Naive thymus-derived CD4-positive, alpha-beta T cell (primary cell): ENCODE measurements around the gene SGMS1. TPM values are rescaled to one million over a fixed set of nuclear protein-coding genes. Genes with fewer than 3 reads are reported as not detected.

Experiments used
- ATAC-seq: fragments of 150-1000 bp; cut with Tn5 transposase; 2 replicates; pipeline ENCODE4 v1.10.0; 2021; ENCODE audit warnings: mild to moderate bottlenecking, moderate library complexity
- CTCF ChIA-PET: fragments of 350-600 bp; sonication (Branson Sonifier 250); formaldehyde crosslinking; loops from one replicate; lab custom pipeline; 2021; ENCODE audit warnings: antibody characterized with exemption; lab: Charles Lee
- POLR2A ChIA-PET: fragments of 350-600 bp; sonication (Branson Sonifier 250); formaldehyde crosslinking; loops from one replicate; lab custom pipeline; 2021; ENCODE audit warnings: antibody characterized with exemption, inconsistent platforms; lab: Charles Lee
- DNase-seq, 9 donors: peaks; one replicate each; pipeline versions ENCODE4 v3.0.0 to v3.0.0-alpha.2; 2020 to 2022; ENCODE audit warnings: mixed read lengths in 1 of 9
- H3K27ac ChIP-seq: one replicate; pipeline ENCODE4 v1.7.0; 2013; ENCODE audit warnings: mild to moderate bottlenecking, low read depth, low read length, moderate library complexity
- H3K27me3 ChIP-seq, 2 donors: one replicate each; pipeline ENCODE4 v1.7.0; 2013; ENCODE audit warnings: low read length in 2 of 2, mild to moderate bottlenecking in 2 of 2, moderate library complexity in 2 of 2; ENCODE audit not compliant: control insufficient read depth in 2 of 2, insufficient read depth in 2 of 2
- H3K36me3 ChIP-seq, 3 experiments: 1 replicate in 2 of 3; 2 replicates in 1 of 3; pipeline ENCODE4 v1.7.0; 2013; ENCODE audit warnings: low read length in 3 of 3, mild to moderate bottlenecking in 3 of 3, moderate library complexity in 1 of 3; ENCODE audit not compliant: insufficient read depth in 3 of 3, control insufficient read depth in 2 of 3
- H3K4me1 ChIP-seq, 2 donors: one replicate each; pipeline ENCODE4 v1.7.0; 2013; ENCODE audit warnings: low read length in 2 of 2, mild to moderate bottlenecking in 2 of 2, moderate library complexity in 1 of 2; ENCODE audit not compliant: control insufficient read depth in 2 of 2, insufficient read depth in 2 of 2
- H3K4me3 ChIP-seq: 2 replicates; pipeline ENCODE4 v1.7.0; 2013; ENCODE audit warnings: mild to moderate bottlenecking, low read length
- H3K9me3 ChIP-seq, 3 experiments: 1 replicate in 2 of 3; 2 replicates in 1 of 3; pipeline ENCODE4 v1.7.0; 2013; ENCODE audit warnings: low read length in 3 of 3; ENCODE audit not compliant: control insufficient read depth in 2 of 3
- H3K27ac Mint-ChIP-seq, 9 donors: one replicate each; pipeline ENCODE4 v1.8.0; 2020 to 2022; ENCODE audit warnings: mixed read lengths in 9 of 9, mild to moderate bottlenecking in 8 of 9, moderate library complexity in 5 of 9, inconsistent platforms in 2 of 9
- H3K27me3 Mint-ChIP-seq, 5 donors: one replicate each; pipeline ENCODE4 v1.8.0; 2021 to 2022; ENCODE audit warnings: mixed read lengths in 5 of 5, mild to moderate bottlenecking in 1 of 5
- H3K36me3 Mint-ChIP-seq, 5 donors: one replicate each; pipeline ENCODE4 v1.8.0; 2020 to 2022; ENCODE audit warnings: mixed read lengths in 5 of 5, mild to moderate bottlenecking in 3 of 5, inconsistent platforms in 1 of 5
- H3K4me1 Mint-ChIP-seq, 7 donors: one replicate each; pipeline ENCODE4 v1.8.0; 2020 to 2022; ENCODE audit warnings: mixed read lengths in 7 of 7, mild to moderate bottlenecking in 3 of 7, inconsistent platforms in 1 of 7
- H3K4me3 Mint-ChIP-seq, 10 donors: one replicate each; pipeline ENCODE4 v1.8.0; 2020 to 2022; ENCODE audit warnings: mild to moderate bottlenecking in 10 of 10, mixed read lengths in 10 of 10, moderate library complexity in 6 of 10, inconsistent platforms in 2 of 10
- H3K9me3 Mint-ChIP-seq, 11 donors: one replicate each; pipeline ENCODE4 v1.8.0; 2020 to 2022; ENCODE audit warnings: mixed read lengths in 11 of 11, mild to moderate bottlenecking in 4 of 11, inconsistent platforms in 1 of 11, moderate library complexity in 1 of 11
- intact Hi-C, 2 donors: fragments of 100-400 bp; cut with micrococcal nuclease; formaldehyde crosslinking; loops; one replicate each; pipeline ENCODE4 v1.15.1; 2023
- polyA plus RNA-seq, 2 donors: library from polyadenylated mRNA; unstranded; fragments of 300-500 nt; fragmentation: Illumina TruSeq; gene quantifications; one replicate each; pipeline ENCODE4 v1.2.3, GENCODE V29; 2021
- total RNA-seq, 6 experiments: library from RNA in 5 of 6; stranded (reverse) in 5 of 6; gene quantifications; 1 replicate in 5 of 6; 2 replicates in 1 of 6; pipeline ENCODE4 v1.2.3 and lab custom pipeline; 2021 to 2026

The SGMS1 gene
- total and polyA plus RNA-seq, 7 experiments from 2014 or later = 11.5 to 45.7 (median 29.4) TPM

DNA sequence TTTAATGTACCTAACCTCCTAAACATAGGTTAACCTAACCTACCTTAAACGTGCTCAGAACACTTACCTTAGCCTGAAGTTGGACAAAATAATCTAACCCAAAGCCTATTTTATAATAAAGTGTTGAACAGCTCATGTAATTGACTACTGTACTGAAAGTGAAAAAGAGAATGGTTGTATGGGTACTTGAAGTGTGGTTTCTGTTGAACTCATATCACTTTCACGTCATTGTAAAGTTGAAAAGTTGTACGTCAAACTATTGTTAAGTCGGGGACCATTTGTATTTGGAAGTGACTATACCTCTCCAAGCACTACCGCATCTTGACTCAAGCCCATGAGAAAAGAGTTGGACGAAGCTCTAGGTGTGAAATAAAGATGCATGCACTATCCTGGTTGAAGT lies 334.6 kb downstream of the SGMS1 start:
- no peak for DNase-seq
- ChIA-PET CTCF (no interaction called here), POLR2A (no interaction called here)
- H3K36me3 ChIP-seq = no peaks in the 10 kb centered on the region
- peaks cover 2 to 14% (median 6%) of the 10 kb centered on the region in 5 donors for H3K27me3 Mint-ChIP-seq
- H3K4me3 ChIP-seq = no peak overlapping the region
- H3K9me3 Mint-ChIP-seq = no peaks in the 10 kb centered on the region
- H3K27me3 ChIP-seq = no peaks in the 10 kb centered on the region
- H3K4me1 ChIP-seq = no peaks in the 10 kb centered on the region
- ATAC-seq = no peak
- H3K4me3 Mint-ChIP-seq = no peak overlapping the region
- no peak overlapping the region for H3K27ac Mint-ChIP-seq
- intact Hi-C loops = no loop called here
- peaks cover 0 to 2% (median 0%) of the 10 kb centered on the region in 7 donors for H3K4me1 Mint-ChIP-seq
- no peaks in the 10 kb centered on the region for H3K9me3 ChIP-seq
- H3K36me3 Mint-ChIP-seq = no peaks in the 10 kb centered on the region
- H3K27ac ChIP-seq = no peak overlapping the region

DNA sequence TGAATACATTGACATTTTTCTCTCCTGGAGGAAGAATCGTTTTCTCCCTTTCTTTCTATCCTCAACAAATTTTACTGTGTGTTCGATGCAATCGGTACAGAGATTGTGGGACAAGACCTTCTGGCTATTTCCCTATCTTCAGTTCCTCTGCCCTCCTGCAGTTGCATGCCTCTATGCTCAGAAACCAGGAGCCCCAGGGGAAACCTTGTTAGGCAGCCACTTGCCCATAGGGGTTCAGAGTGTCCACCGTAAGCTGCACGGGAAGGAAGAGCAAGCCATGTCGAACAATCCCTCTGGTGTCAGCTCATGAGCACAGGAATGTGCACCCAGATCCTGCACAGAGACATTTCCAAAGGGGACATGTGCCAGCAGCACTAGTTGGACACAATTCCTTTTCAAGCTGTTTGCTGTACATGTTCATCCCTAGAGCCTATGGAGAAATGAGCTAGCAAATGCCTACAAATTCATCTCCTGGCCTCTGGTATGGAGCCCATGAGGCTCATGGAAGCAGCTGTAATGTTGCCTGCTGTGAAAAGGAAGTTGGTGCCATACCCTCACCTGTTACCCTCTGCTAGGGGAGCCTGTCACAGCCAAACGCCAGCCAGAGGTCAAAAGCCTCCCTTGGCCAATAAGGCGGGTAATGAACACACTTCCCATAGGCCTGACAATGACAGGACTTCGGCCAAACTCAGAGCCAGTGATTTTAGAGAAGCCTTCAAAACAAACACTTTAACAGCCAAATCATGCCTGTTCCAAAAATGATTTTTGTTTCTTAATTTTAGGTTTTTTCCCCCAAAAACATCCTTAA lies 336.6 kb downstream of the SGMS1 start:
- Mint-ChIP-seq H3K4me3 (no peak overlapping the region), H3K27me3 (peaks cover 10 to 27% (median 17%) of the 10 kb centered on the region in 5 donors), H3K4me1 (no peaks in the 10 kb centered on the region), H3K9me3 (no peaks in the 10 kb centered on the region), H3K36me3 (no peaks in the 10 kb centered on the region), H3K27ac (no peak overlapping the region)
- intact Hi-C loops = no loop called here
- no peaks in the 10 kb centered on the region for H3K9me3 ChIP-seq
- no peak for ATAC-seq
- no peak overlapping the region for H3K27ac ChIP-seq
- POLR2A ChIA-PET = no interaction called here
- no peaks in the 10 kb centered on the region for H3K27me3 ChIP-seq
- DNase-seq = no peak
- H3K36me3 ChIP-seq = no peaks in the 10 kb centered on the region
- no peaks in the 10 kb centered on the region for H3K4me1 ChIP-seq
- CTCF ChIA-PET = no interaction called here
- H3K4me3 ChIP-seq = no peak overlapping the region

DNA sequence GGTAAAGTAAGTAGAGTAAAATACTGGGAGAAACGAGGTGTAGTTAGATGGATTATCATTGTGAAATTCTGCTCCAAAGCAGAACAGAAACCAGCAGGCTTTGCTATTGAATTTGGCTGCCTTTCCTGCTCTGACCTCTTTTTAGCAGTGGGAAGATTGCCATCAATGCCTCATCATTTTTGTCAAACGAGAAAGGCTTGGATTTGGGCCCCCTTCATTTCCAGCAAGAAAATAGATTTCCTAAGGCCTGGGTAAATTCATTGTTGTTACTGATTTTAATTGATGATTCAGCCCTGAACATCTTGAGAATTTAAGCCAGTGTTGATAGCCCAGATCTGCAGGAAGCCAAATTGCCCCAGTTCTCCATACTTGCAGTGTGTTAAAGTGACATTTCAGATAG lies 337.2 kb downstream of the SGMS1 start:
- Mint-ChIP-seq H3K9me3 (no peaks in the 10 kb centered on the region), H3K36me3 (no peaks in the 10 kb centered on the region), H3K27me3 (peaks cover 16 to 33% (median 23%) of the 10 kb centered on the region in 5 donors), H3K27ac (no peak overlapping the region), H3K4me1 (no peaks in the 10 kb centered on the region), H3K4me3 (no peak overlapping the region)
- ChIA-PET POLR2A (no interaction called here), CTCF (no interaction called here)
- intact Hi-C loops = no loop called here
- DNase-seq = no peak
- Histone ChIP-seq H3K4me3 (no peak overlapping the region), H3K9me3 (no peaks in the 10 kb centered on the region), H3K27me3 (no peaks in the 10 kb centered on the region), H3K4me1 (no peaks in the 10 kb centered on the region), H3K27ac (no peak overlapping the region), H3K36me3 (no peaks in the 10 kb centered on the region)
- ATAC-seq = no peak

DNA sequence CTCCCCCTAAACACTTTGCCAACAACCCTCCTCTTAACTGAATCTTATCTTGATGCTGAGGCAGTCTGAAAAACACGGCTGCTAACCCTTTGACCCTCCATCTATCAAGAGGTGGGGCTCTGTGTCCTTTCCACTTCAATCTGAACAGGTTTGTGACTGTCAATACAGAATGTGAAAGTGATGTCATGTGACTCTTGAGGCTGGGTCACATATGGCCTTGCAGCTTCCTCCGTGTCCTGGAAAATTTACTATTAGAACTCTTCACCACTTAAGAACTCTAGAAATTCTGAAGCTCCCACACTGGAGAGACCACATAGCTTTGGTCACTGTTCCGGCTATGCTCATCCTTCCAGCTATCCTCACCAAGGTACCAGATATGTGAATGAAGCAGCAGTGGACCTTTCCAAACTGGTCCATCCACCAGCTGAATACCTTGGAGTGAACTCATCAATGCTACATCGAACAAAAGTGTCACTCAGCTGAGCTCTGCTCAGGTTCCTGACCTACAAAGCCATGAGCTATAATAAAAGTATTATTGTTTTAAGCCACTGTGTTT lies 341.7 kb downstream of the SGMS1 start:
- no peaks in the 10 kb centered on the region for H3K9me3 ChIP-seq
- POLR2A ChIA-PET = no interaction called here
- Mint-ChIP-seq H3K4me3 (no peak overlapping the region), H3K27me3 (peaks cover 30 to 47% (median 38%) of the 10 kb centered on the region in 5 donors), H3K9me3 (no peaks in the 10 kb centered on the region), H3K4me1 (no peaks in the 10 kb centered on the region), H3K36me3 (no peaks in the 10 kb centered on the region), H3K27ac (no peak overlapping the region)
- no peaks in the 10 kb centered on the region for H3K36me3 ChIP-seq
- no peaks in the 10 kb centered on the region for H3K27me3 ChIP-seq
- intact Hi-C loops = no loop called here
- CTCF ChIA-PET = no interaction called here
- no peak overlapping the region for H3K27ac ChIP-seq
- no peak for DNase-seq
- H3K4me3 ChIP-seq = no peak overlapping the region
- no peaks in the 10 kb centered on the region for H3K4me1 ChIP-seq
- no peak for ATAC-seq

DNA sequence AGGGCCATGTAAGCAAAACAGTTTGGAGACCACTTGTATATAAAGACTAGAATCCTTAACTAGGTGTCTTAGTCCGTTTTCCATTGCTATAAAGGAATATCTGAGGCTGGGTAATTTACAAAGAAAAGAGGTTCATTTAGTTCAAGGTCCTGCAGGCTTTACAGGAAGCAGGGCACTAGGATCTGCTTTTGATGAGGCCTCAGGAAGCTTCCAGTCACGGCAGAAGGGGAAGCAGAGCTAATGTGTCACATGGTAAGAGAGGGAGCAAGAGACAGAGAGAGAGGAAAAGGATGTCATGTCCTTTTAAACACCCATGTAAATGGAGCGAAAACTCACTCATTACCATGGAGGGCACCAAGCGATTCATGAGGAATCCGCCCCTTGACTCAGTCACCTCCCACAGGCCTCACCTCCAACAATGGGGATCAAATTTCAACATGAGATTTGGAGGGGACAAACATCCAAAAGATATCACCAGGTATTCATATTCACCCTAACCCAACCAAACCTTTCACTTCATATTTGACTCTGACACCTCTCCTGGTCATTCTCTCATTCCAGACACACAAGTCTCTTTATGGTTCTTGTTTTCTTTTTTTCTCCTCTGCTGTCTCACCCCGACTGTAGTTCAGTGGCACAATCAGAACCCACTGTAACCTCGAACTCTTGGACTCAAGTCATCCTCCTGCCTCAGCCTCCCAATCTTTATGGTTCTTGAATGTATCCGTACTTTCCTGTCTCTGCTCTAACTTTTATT lies 342.4 kb downstream of the SGMS1 start:
- Mint-ChIP-seq H3K27ac (no peak overlapping the region), H3K27me3 (peaks cover 35 to 51% (median 43%) of the 10 kb centered on the region in 5 donors), H3K9me3 (no peaks in the 10 kb centered on the region), H3K36me3 (no peaks in the 10 kb centered on the region), H3K4me3 (no peak overlapping the region), H3K4me1 (no peaks in the 10 kb centered on the region)
- Histone ChIP-seq H3K4me3 (no peak overlapping the region), H3K27me3 (no peaks in the 10 kb centered on the region), H3K27ac (no peak overlapping the region), H3K36me3 (no peaks in the 10 kb centered on the region), H3K9me3 (no peaks in the 10 kb centered on the region), H3K4me1 (no peaks in the 10 kb centered on the region)
- intact Hi-C loops = no loop called here
- CTCF ChIA-PET = no interaction called here
- DNase-seq (no peak), ATAC-seq (no peak)
- POLR2A ChIA-PET = no interaction called here

DNA sequence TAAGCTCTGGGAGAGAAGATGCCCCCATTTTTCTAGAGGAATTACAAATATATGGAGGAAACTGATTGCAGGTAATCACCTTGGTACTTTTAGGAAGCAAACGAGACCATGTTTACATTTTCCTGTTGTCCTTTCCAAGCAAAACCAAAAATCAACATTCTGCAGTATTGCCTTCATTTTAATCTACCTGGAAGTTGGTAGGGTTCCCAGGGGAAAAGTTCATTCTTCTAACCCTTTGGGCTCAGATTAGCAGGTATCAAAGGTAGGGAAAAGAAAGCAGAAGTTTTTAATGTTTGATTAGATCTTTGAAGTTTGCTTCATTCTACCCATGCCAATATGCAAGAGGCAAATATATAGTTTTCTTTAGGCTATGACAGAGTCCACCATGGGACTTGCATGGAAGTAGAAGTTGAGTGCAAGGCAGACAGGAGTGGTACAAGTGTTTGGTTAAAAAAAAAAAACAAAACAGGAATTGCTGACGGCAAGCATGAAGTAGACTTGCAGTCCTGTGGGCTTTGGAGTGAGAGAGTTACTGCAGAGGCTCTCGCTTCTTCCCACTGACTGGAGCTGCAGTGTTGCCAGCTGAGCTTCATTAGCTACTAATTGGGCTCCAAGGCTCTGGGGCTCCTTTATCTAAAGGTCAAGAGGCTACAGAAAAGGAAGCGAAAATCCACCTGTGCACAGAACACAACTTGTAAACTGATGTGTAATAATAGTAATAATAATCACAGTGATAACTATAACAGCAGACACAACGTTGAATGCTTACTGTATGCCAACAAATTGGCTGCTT lies 343.5 kb downstream of the SGMS1 start:
- Mint-ChIP-seq H3K4me1 (no peaks in the 10 kb centered on the region), H3K27ac (no peak overlapping the region), H3K4me3 (no peak overlapping the region), H3K9me3 (no peaks in the 10 kb centered on the region), H3K36me3 (no peaks in the 10 kb centered on the region), H3K27me3 (peaks cover 37 to 51% (median 49%) of the 10 kb centered on the region in 5 donors)
- POLR2A ChIA-PET = no interaction called here
- intact Hi-C loops = no loop called here
- ATAC-seq = no peak
- no peak for DNase-seq
- H3K9me3 ChIP-seq = no peaks in the 10 kb centered on the region
- CTCF ChIA-PET = no interaction called here
- H3K4me3 ChIP-seq = no peak overlapping the region
- H3K27ac ChIP-seq = no peak overlapping the region
- H3K36me3 ChIP-seq = no peaks in the 10 kb centered on the region
- no peaks in the 10 kb centered on the region for H3K4me1 ChIP-seq
- peaks cover 0 to 4% of the 10 kb centered on the region in 2 donors for H3K27me3 ChIP-seq
